Neural progenitor cell (in vitro differentiated cells): Measurements from ENCODE around the gene SLC38A1.

ENCODE experiments used
- CTCF ChIP-seq: fragments of 200-600 bp; sonication (generic); IDR thresholded peaks from 2 replicates; pipeline ENCODE4 v1.5.1; 2017; ENCODE audit warnings: antibody characterized with exemption, mild to moderate bottlenecking
- EZH2 ChIP-seq: fragments of 200-600 bp; sonication (generic); IDR thresholded peaks from 2 replicates; pipeline ENCODE4 v1.6.1; 2017; ENCODE audit warnings: antibody characterized with exemption, mild to moderate bottlenecking, moderate library complexity

GRCh38 chr12:46221255-46222128 is 47.4 kb downstream of the SLC38A1 start:
- TF ChIP-seq CTCF (no peak), EZH2 (no peak)
